Stimulated activated CD4-positive, alpha-beta T cell treated with anti-CD3 and anti-CD28 coated beads, Interleukin-4, amount 100 ng/mL, for 48 hours (primary cell): ENCODE results near the gene ACTN4.

ENCODE experiments used
- DNase-seq, 2 donors: peaks; one replicate each; pipeline ENCODE4 v3.0.0-alpha.2; 2020; ENCODE audit warnings: low read depth in 2 of 2

Gene ACTN4

DNA sequence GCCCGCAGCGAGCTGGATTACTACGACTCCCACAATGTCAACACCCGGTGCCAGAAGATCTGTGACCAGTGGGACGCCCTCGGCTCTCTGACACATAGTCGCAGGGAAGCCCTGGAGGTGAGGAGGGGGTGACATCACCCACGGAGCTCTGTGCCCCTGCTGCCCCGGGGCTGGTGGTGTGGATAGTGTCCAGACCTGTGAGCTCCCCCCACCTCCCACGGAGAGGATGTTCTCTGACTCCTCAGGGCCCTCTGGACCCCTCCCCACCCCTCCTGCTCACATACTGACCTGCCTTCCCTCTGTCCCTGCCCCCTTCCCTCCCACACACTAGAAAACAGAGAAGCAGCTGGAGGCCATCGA, 76.1 kb downstream of the ACTN4 start:
- no peak for DNase-seq

DNA sequence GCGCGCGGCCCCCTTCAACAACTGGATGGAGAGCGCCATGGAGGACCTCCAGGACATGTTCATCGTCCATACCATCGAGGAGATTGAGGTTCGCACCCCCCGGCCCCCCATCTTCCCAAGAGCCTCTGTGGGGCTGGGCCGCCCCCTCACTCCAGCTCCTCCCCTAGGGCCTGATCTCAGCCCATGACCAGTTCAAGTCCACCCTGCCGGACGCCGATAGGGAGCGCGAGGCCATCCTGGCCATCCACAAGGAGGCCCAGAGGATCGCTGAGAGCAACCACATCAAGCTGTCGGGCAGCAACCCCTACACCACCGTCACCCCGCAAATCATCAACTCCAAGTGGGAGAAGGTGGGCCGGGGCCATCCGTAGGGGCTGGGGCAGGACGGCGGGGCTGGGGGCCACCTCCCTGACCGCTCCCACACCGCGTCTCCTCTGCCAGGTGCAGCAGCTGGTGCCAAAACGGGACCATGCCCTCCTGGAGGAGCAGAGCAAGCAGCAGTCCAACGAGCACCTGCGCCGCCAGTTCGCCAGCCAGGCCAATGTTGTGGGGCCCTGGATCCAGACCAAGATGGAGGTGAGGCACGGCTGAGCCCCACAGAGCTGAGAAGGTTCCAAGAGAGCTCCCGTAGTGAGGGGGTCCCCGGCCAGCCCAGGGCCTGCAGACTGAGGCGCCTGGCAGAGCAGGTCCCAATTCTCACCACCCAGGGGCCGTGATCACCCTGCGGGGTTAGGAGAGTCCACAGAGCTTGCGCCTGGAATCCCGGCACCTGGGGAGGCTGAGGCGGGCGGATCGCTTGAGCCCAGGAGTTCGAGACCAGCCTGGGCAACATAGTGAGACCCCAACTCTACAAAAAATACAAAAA, 76.8 kb downstream of the ACTN4 start:
- no peak for DNase-seq

DNA sequence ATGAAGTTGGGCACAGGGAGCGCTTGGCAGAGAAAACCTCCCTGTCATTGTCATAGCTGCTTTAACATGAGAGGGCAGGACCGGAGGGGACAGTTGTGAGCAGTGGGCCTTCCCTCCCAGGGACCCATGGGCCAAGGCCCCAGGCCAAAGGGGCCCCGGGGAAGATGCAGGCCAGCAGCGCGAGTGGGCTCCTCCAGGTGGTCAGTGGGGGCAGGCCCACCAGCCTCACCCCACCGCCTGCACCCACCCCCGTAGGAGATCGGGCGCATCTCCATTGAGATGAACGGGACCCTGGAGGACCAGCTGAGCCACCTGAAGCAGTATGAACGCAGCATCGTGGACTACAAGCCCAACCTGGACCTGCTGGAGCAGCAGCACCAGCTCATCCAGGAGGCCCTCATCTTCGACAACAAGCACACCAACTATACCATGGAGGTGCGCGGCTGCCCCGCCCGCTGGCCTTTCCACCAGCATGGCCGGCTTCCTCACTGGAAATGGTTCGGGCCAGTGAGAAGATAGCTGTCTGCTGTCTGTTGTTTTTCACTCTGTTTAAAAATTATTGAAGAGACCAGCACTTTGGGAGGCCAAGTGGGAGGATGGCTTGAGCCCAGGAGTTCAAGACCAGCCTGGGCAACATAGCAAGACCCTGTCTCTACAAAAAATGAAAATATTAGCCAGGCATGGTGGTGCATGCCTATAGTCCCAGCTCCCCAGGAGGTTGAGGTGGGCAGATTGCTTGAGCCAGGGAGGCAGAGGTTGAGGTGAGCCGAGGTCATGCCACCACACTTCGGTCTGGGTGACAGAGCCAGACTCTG, 78.2 kb downstream of the ACTN4 start:
- DNase-seq = no peak

DNA sequence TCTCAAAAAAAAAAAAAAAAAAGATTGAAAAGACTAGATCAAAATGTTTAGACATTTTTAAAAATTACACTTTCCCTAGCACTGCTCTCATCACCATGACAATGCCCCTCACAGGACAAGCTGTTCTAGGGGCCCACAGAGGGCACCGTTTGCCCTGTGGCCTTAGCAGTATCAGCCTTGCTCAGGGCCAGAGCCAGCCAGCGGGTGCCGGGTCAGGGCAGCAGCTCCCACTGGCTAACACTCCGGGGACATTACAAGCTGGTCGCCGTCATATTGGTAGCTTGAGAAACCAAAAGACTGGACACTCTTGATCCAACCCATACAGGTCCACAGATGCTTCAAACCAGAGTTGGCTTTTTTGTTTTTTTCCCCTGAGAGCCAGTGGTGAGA, 78.8 kb downstream of the ACTN4 start:
- no peak for DNase-seq

DNA sequence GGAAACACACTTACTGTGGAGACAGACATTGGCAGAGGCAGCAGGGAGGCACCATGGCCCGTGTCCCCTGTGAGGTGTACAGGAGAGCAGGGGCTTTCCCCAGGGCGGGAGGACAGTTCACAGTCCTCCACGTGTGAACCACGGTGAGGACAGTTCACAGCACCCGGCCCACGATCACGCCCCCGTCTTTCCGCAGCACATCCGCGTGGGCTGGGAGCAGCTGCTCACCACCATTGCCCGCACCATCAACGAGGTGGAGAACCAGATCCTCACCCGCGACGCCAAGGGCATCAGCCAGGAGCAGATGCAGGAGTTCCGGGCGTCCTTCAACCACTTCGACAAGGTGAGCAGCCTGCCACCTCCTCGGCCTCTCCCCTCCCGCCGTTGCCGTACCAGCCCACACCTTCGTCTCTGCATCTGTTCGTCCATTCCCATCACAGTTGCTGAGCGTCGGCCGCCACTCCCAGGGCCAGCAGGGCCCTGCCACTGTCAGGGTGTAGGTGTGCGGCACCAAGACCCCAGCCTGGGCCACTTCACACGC, 79.4 kb downstream of the ACTN4 start:
- DNase-seq = no peak

DNA sequence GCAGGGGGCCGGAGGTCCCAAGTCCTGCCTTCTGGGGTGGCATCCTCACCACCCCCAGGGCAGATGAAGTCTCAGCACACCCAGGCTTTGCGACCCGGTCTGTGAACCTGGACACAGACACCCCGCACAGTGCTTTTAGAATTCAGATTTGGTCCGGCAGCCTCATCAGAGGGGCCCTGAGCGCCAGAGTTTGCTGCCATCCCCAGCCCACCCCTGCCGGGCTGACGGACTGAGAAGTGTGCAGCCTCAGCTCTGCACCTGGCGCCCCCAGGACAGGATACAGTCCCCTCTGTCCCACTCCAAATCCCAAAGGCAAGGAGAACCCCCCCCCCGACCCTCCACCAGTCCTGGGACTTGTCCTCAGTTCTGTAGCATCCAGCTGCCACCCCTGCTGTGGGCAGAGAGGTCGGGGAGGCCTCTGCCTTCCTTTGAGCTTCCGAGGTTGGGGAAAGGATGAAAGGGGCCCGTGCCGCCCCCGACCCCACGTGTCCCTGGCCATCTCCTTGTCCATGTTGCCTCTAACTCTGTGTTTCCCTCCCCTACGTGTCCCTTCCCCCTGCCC, 79.9 kb downstream of the ACTN4 start:
- no peak for DNase-seq

DNA sequence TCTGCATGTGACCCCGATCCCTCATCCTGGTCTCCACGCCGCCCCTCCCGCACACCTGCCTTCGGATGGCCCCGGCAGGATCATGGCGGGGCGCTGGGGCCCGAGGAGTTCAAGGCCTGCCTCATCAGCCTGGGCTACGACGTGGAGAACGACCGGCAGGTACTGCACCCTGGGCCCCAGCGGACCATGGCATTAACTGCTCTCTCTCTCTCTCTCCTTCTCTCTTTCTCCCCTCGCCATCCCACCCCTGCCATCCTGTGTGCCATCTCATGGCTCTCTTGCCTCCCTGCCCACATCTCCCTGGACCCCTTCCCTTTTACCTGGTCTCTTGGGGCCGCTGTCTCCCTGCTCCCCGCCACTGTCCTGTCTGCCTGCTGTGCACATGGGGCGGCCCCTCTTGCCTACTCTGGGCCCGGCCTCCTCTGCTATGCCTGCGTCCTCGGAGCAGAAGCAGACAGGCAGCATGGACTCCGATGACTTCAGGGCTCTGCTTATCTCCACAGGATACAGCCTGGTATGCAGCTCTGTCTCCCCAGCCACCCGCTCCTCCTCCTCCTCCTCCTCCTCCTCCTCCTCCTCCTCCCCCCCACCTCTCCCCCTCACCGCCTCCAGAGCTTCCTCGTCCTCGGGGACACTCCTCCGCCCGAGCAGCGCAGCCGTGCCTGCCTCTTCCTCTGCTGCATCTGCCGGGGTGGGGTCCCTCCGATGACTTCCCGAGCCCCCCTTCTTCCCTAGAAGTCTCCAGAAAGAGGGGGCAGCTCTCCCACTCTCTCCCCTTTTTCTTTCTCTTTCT, 80.6 kb downstream of the ACTN4 start:
- DNase-seq = no peak

DNA sequence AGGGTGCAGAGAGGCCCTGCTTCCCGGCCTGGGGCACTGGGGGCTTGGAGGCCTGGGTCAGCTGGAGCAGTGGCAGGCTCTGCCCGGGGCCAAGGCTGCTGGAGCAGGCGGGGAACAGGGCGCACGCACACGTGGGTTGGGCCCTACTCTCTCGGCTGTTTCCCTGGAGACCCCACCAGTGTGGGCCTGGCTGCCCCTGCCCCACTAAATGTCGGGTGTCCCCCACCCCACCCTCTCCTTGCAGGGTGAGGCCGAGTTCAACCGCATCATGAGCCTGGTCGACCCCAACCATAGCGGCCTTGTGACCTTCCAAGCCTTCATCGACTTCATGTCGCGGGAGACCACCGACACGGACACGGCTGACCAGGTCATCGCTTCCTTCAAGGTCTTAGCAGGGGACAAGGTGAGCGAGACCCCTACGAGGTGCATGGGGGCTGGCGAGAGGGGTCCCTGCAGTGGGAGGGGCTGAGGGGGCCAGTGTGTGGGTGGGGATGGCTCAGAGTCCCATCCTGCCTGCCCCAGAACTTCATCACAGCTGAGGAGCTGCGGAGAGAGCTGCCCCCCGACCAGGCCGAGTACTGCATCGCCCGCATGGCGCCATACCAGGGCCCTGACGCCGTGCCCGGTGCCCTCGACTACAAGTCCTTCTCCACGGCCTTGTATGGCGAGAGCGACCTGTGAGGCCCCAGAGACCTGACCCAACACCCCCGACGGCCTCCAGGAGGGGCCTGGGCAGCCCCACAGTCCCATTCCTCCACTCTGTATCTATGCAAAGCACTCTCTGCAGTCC, 81.5 kb downstream of the ACTN4 start:
- DNase-seq = no peak

DNA sequence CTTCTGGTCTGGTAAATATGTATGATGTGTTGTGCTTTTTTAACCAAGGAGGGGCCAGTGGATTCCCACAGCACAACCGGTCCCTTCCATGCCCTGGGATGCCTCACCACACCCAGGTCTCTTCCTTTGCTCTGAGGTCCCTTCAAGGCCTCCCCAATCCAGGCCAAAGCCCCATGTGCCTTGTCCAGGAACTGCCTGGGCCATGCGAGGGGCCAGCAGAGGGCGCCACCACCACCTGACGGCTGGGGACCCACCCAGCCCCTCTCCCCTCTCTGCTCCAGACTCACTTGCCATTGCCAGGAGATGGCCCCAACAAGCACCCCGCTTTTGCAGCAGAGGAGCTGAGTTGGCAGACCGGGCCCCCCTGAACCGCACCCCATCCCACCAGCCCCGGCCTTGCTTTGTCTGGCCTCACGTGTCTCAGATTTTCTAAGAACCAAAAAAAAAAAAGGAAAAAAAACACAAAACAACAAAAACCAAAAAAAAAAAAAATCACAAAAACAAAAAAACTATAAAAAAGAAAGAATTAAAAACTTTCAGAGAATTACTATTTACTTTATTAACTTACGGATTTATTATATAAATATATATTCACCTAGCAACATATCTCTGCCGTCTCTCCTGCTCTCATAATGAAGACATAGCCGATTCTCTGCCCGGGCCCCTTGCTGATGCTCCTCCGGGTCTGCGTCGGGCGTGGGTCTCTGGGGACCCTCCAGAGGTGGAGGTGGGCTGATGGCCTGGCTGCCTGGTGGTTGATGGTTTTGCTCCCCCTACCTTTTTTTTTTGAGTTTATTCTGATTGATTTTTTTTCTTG, 82.4 kb downstream of the ACTN4 start:
- peak; percentile 77 to 87 for DNase-seq

DNA sequence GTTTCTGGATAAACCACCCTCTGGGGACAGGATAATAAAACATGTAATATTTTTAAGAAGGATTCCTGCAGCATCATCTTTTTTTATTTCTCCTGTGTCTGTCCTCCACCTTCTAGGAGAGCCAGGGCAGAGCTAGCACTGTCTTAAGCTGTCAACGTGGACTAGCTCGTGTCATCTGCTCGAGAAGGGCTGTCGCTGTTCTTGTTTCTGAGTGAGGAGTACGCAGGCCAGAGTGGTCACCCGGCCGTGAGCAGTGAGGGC, 83.0 kb downstream of the ACTN4 start:
- DNase-seq = no peak

DNA sequence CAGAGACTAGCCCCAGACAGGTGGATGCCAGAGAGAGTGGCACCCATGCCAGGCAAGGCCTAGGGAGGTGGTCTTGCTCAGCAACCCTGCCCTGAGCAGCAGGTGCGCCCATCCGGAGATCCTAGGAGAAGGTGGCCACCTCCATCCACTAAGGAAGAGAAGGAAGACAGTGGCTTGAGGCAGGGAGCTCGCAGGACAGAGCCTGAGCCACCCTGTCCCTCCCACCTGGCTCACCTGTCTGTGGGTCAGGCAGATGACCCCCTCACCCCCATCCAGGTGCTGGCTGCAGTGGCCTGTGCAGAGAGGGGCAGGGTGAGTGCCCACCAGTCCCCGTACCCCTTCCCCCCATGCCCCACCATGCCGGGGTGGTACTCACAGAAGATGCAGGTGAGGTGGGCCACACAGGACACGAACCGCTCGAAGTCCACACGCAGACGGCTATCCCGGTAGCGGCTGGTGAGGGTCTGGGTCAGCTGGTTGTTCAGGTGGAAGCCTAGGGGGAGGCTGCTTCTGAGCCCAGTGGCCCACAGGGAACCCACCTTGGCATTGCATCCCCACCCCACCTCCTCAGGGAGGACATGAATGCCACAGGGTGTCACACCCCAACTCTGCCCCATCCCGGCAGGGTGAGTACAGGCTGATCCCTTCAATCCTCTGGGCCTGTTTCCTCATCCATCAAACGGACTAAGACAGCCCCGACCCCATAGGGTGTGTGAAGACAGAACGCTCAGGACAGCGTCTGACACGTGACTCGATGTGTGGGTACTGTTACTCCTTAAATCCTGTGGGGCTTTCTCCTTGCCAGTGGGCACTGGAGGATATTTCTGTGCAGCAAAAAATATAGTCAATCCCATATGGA, 83.5 kb downstream of the ACTN4 start:
- DNase-seq = no peak

DNA sequence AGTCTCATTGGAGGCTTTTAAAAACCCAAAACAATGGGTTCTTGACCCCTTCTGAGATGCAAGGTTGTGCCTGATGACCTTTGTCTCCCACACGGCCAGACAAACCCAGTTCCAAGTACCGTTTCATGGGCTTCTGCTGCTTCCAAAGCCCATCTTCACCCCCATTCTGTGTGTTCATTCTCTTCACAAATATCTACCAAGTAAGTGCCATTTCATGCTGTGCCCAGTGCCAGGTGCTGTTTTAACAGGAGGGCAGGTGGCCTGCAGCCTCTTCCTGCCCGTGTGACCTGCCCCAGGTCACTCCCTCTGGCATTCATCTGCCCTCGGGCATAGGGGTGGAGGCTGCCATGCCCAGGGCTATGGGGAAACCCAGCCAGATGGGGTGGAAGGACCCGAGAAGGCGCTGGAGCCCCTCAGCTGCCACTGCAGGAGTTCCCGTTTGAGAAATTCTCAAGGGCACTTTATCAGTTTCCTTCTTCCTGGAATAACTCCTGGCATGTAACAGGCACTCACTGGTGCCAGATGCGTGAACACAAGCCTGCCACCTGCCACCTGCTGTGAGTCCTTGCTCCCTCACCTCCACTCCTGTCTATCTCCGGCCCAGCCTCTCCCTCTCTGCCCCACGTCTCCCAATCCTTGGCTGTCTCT, 84.3 kb downstream of the ACTN4 start:
- DNase-seq = no peak

DNA sequence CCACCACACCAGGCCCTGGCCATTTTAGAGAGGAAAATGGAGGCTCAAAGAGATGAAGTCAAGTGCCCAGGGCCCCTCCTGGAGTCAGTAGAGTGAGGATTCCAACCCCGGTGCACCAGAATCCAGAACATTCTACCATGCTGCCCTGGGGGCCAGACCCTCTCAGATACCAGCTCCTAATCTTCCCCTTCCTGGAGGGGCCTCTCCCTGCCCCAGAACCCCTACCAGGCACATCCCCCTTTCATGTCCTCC, 85.7 kb downstream of the ACTN4 start:
- no peak for DNase-seq

DNA sequence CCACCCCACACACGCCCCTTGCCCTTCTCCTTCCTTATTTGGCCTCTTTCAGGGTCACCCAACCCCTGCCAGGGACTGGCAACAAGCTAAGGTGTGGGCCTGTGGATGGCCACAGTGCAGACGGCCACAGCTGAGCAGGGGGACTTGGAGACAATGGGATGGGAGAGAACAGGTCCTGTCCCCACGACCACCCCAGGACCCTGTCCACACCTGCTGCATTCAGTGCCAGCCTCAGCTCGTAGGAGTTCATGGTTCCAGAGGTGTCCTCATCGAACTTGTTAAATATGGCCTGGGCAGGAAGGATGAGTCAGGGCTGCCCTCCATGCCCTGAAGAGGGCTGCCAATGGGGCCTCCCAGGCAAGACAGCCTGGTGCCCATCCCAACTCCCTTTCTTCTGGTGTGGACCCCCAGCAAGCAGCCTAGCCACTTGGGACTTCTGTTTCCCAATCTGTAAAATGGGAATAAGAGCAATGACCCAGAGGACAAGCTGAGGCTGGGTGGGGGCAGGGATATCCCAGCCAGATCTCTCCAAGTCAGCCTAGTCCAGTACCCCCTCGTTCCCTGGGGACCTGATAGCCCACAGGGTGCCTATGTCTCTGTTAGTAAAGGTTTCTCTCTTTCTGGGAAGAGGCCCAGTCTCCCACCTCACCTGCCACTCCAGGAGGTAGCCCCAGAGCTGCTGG, 86.2 kb downstream of the ACTN4 start:
- no peak for DNase-seq

DNA sequence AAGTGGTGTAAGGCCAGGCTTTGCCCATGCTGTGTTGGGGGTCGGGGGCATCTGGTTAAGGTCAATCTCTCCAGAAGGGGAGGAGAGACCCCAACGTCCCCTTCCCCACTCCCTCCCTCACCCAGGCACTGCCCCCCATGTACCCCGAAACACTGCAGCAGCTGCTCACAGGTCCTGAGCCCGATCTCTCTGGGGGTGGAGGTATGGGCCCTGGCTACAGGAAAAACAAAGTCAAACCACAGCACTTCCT, 86.7 kb downstream of the ACTN4 start:
- DNase-seq = no peak

DNA sequence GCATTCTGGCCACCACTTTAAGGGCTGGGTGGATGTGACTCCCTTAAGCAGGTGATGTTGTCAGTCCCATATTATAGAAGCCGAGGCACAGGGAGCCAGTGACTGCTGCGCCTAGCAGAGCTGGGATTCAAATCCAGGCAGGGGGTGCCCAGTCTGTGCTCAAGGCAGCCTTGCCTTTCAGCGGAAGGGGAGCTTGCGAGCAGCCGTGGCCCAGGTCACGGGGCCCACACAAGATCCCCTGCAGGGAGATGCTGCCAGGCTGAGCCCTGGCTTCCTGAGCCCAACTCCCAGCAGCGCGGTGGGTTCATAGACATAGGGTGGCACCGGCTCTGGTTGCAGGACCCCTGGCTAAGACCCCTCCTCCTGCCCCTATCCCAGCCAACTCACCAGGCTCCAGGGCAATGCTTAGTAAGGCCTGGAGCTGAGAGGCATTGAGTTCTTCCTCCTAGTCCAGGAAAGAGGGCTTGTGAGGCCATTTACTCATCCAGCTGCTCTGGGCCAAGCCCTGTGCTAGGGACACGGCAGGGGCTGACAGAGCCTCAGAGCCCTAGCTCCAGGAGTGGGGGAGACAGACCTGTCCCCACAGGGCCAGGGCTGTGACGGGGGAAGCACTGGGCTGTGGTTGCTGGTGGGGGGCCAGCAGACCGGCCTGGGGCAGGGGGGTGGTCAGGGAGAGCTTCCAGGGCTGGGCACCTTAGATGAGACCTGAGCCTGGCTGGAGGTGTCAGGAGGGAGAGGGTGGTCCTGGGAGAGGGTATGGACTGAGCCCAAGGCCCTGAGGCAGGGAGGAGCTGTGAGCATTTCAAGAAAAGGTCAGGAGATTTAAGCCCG, 87.2 kb downstream of the ACTN4 start:
- no peak for DNase-seq

DNA sequence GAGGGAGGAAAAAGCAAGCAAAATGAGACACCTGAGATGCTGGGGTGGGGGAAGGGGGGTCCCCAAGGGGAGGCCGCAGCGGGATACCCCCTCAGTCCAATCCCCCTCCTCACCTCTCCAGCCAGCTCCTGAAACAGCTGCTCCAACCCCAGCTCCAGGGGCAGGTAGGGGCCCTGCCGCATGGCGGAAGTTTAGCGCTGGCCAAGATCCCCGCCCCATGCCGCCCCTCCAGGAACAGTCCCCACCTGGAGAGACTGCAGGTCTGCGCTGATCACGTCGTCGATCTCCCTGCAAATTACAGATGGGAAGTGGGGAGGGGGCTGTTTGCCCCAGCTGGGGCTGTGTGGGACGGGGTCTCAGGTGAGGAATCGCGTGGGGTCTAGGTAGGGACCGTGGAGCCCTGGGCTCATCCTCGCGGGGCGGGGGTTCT, 87.8 kb downstream of the ACTN4 start:
- no peak for DNase-seq

DNA sequence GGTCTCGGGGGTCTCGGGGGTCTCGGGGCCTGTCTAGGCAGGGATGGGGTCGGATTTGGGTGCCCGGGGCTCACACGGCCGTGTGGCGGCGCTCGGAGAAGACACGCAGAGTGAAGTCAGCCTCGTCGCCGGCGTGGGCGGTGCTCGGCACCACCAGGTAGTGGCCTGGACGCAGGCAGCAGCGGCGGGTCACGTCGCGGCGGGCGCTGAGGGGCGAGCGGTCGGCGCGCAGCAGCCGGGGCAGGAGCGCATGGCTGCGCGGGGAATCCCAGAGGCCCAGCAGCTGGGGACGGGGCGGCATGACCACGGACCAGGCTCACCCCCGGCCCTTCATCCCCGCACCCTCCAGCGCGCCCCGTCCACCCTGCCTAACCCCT, 88.6 kb downstream of the ACTN4 start:
- DNase-seq = peak; percentile 44 to 56
